Breast epithelium (tissue), 3 donors: ENCODE data around the gene SEC23B.

Experiments used
- CTCF ChIP-seq, 3 donors: fragments of 450-650 bp; IDR thresholded peaks; one replicate each; pipeline ENCODE4 v1.5.1; 2016 to 2017; ENCODE audit warnings: antibody characterized with exemption in 3 of 3, mild to moderate bottlenecking in 3 of 3, moderate library complexity in 3 of 3
- POLR2A ChIP-seq: fragments of 450-650 bp; IDR thresholded peaks from one replicate; pipeline ENCODE4 v1.6.1; 2016; ENCODE audit warnings: antibody characterized with exemption, mild to moderate bottlenecking, moderate library complexity
- POLR2AphosphoS5 ChIP-seq, 3 donors: sonication (generic); formaldehyde crosslinking; IDR thresholded peaks; one replicate each; pipeline ENCODE4 v1.6.1; 2017; ENCODE audit warnings: antibody characterized with exemption in 3 of 3

- no peak for TF ChIP-seq POLR2A
- TF ChIP-seq CTCF (IDR thresholded peaks at IDR 0.05): no peak
- TF ChIP-seq POLR2AphosphoS5 (IDR thresholded peaks at IDR 0.05): no peak
Observed at GRCh38 chr20:18580012-18580411, 72.3 kb downstream of the SEC23B start.
